ENCODE data around the gene LRRC41. TPM values are rescaled to one million over a fixed set of nuclear protein-coding genes. Genes with fewer than 3 reads are reported as not detected.

Gene LRRC41
- total and polyA plus RNA-seq, 10 donors: 13.3 to 57.2 (median 40.7) TPM

DNA sequence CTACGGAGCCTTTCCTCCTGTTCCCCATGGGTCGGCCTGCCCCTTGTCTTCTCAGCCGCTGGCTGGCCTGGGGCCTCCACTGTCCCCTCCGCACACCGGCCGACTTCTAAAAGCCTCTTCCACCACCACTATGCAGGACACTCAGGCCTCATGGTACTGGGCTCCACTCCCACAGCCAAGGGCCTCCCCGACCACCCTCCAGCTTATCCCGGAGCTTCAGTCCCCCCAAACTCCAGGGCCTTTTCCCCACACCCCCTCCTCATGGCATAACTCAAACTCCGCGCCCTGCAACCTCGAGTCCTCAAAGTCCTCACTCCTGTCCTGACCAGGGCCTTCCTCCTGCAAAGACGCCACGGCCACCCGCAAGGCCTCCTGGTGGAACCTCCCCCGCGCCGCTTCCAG lies 2.0 kb downstream of the LRRC41 start:
- Histone ChIP-seq H3K9me3 (no peaks in the 10 kb centered on the region), H3K4me3 (peak overlapping the region; percentile 48 to 89 (median 78)), H3K27me3 (replicated peaks in 1 of 7) (no peaks in the 10 kb centered on the region), H3K27ac (peak overlapping the region; percentile 78 to 97 (median 96)), H3K36me3 (peaks cover 0 to 20% (median 15%) of the 10 kb centered on the region in 6 donors), H3K4me1 (peaks cover 20 to 69% (median 46%) of the 10 kb centered on the region in 6 donors)
- intact Hi-C loops (cut with DNase I; ENCODE audit: low total_unique reads): loop anchor here (5.0 kb wide), 2 partner anchors 41 to 54 kb away; partner anchors contain the start of genes NSUN4 and RAD54L
- WGBS, 5 donors: 11 to 22% (median 18%) methylated on average over 17 of the region's 17 CpGs
- no peak for DNase-seq
- TF ChIP-seq POLR2A (IDR thresholded peaks at IDR 0.05) (no peak), POLR2AphosphoS5 (IDR thresholded peaks at IDR 0.05) (no peak)
- TF ChIP-seq, protein P1, sequence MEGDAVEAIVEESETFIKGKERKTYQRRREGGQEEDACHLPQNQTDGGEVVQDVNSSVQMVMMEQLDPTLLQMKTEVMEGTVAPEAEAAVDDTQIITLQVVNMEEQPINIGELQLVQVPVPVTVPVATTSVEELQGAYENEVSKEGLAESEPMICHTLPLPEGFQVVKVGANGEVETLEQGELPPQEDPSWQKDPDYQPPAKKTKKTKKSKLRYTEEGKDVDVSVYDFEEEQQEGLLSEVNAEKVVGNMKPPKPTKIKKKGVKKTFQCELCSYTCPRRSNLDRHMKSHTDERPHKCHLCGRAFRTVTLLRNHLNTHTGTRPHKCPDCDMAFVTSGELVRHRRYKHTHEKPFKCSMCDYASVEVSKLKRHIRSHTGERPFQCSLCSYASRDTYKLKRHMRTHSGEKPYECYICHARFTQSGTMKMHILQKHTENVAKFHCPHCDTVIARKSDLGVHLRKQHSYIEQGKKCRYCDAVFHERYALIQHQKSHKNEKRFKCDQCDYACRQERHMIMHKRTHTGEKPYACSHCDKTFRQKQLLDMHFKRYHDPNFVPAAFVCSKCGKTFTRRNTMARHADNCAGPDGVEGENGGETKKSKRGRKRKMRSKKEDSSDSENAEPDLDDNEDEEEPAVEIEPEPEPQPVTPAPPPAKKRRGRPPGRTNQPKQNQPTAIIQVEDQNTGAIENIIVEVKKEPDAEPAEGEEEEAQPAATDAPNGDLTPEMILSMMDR (IDR thresholded peaks at IDR 0.05 in 8 of 11, conservative IDR thresholded peaks at IDR 0.05 in 3 of 11): no peak

DNA sequence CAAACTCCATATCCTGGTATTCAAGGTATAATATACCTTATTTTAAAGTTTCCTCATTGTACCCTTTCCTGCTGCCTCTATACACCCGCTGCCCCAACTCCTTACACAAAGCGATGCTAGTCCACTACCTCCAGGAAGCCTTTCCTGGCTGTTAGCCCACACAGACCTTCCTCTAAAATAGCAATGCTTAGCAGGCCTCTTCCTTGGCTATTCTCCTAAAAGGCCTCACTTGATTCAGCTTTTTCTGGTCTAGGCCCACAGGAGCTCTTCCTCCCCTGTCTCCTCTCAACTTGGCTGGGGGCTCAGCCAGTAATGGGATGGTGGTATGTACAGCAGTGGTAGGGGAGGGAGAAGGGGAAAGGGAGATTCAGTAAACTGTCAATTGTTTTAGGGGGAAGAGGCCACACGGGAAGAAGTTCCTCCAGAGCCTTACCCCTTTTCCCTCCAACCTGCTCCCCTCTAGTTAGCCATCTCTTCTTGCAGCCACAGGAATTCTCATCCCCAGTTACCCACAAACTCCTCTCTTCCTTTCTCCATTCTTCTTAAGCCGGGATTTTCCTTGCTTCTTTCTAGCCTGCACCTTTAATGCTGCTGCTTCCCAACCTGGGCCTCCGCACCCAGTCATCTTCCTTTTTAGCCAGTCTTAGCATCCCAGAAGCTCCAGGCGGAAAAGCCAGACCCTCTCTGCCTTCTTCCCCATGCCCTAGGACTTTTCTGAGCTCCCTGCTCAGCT lies 2.6 kb downstream of the LRRC41 start:
- intact Hi-C loops (cut with DNase I; ENCODE audit: low total_unique reads): loop anchor here (5.0 kb wide), 2 partner anchors 41 to 54 kb away; partner anchors contain the start of genes NSUN4 and RAD54L
- DNase-seq: no peak
- WGBS, 5 donors: 38 to 57% (median 45%) methylated on average over 6 of the region's 6 CpGs
- Histone ChIP-seq H3K27me3 (replicated peaks in 1 of 7) (no peaks in the 10 kb centered on the region), H3K27ac (peak overlapping the region; percentile 22 to 97 (median 96)), H3K4me3 (peak overlapping the region in 6 of 8 donors; percentile 48 to 89 (median 78)), H3K9me3 (no peaks in the 10 kb centered on the region), H3K4me1 (peaks cover 20 to 63% (median 40%) of the 10 kb centered on the region in 6 donors), H3K36me3 (peaks cover 0 to 25% (median 20%) of the 10 kb centered on the region in 6 donors)
- TF ChIP-seq POLR2A (IDR thresholded peaks at IDR 0.05) (no peak), POLR2AphosphoS5 (IDR thresholded peaks at IDR 0.05) (no peak)
- TF ChIP-seq, protein P1 (IDR thresholded peaks at IDR 0.05 in 8 of 11, conservative IDR thresholded peaks at IDR 0.05 in 3 of 11): no peak

DNA sequence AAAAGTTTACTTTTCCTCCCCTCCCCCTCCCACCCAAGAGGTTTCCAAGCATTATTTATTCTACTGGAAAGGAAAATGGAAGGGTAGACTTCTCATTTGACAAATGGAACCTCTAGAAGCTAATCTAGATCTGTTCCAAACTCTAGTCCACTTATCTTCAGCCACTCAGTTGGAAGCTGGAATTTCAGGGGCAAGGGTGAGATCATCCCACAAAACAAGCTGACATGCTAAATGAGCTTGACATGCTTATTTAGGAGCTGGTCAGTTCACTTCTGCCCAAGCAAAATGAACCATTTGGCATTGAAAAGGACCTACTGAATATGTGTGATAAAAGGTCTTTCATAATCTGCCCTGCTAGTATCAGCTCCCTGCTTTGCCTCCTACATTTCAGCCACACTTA lies 5.0 kb downstream of the LRRC41 start:
- no peak for TF ChIP-seq POLR2A (IDR thresholded peaks at IDR 0.05)
- TF ChIP-seq, protein P1 (IDR thresholded peaks at IDR 0.05 in 8 of 11, conservative IDR thresholded peaks at IDR 0.05 in 3 of 11): no peak
- TF ChIP-seq POLR2AphosphoS5 (IDR thresholded peaks at IDR 0.05): no peak
- Histone ChIP-seq H3K9me3 (no peaks in the 10 kb centered on the region), H3K27ac (peak overlapping the region in 1 of 8 donors; percentile 10), H3K27me3 (replicated peaks in 1 of 7) (no peaks in the 10 kb centered on the region), H3K4me3 (no peak overlapping the region), H3K36me3 (peaks cover 0 to 50% (median 35%) of the 10 kb centered on the region in 6 donors), H3K4me1 (peaks cover 9 to 41% (median 22%) of the 10 kb centered on the region in 6 donors)
- no peak for DNase-seq
- intact Hi-C loops (cut with DNase I; ENCODE audit: low total_unique reads): no loop called here

DNA sequence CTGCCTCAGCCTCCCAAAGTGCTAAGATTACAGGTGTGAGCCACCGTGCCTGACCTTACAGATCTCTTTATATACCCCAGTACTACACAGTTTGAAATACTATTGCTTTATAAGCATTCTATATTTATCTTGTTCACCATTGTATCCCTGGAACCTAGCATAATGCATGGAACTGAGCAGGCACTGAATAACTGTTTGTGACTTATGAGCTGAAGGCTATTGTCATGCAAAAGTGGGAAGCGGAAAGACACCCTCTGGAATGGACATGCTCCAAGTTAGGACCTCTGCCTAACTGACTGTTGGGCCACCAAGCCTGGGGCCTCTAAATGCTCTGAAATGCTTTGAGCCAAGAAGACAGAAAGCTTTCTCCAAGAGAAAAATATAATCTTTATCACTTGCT lies 8.1 kb downstream of the LRRC41 start:
- Histone ChIP-seq H3K9me3 (no peaks in the 10 kb centered on the region), H3K4me1 (peaks cover 0 to 19% (median 5%) of the 10 kb centered on the region in 6 donors), H3K36me3 (peaks cover 0 to 79% (median 40%) of the 10 kb centered on the region in 6 donors), H3K27me3 (replicated peaks in 1 of 7) (no peaks in the 10 kb centered on the region), H3K4me3 (no peak overlapping the region), H3K27ac (no peak overlapping the region)
- no peak for DNase-seq
- WGBS, 5 donors: 93 to 98% (median 94%) methylated on average over 2 of the region's 2 CpGs
- TF ChIP-seq POLR2AphosphoS5 (IDR thresholded peaks at IDR 0.05) (no peak), POLR2A (IDR thresholded peaks at IDR 0.05) (no peak)
- TF ChIP-seq, protein P1 (IDR thresholded peaks at IDR 0.05 in 8 of 11, conservative IDR thresholded peaks at IDR 0.05 in 3 of 11): no peak
- intact Hi-C loops (cut with DNase I; ENCODE audit: low total_unique reads): no loop called here

All from spleen (tissue), 11 donors.